ENCODE measurements around the gene MYO10.

Gene MYO10

DNA sequence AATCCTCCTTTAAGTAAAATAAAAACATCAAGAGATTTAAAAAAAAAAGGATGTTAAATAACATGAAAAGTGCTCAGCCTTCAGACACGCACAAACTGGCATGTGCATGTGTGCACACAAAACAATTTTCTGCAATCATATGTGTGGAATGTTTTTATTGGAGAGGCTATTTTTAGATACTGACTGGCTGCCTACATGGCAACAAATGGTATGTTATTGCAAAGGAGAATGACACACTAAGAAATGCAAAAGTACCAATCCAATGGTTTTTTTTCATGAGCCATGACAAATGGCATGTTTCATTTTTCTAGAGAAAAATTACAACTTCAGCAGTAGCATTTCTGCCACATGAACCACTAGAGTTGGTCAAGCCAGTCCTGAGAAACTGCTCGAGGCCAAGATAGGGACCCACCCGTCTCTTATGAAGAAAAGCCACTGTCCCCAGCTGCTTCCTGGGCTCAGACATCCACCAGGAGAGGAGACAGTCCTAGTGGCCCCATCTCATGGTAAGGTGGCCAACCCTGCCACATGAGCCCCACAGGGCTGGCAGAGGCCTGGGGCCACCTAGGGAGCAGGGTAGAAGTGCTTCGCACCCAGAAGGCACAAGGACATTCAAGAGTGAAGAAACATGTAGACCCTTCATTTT lies 116.4 kb downstream of the MYO10 start:
- DNase-seq (ENCODE audit: low spot score) (no peak), FAIRE-seq (no peak)

DNA sequence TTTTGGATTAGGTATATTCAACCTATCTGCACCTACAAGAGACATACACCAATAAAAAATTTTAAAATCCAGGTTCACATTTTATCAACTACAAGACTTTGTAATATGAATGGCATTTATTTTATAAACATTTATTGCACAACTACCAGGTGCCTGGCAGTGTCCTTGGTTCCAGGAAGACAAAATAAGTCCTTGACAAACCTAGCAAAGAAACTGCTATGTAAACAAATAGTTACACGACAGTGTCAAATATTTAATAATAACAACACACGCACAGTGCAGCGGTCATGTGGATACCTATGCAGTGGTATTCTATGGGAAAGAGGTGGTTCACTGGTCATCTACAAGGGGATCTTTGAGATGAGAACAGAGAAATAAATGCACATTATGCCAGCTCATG lies 120.7 kb downstream of the MYO10 start:
- no peak for FAIRE-seq
- no peak for DNase-seq (ENCODE audit: low spot score)

- peak; percentile 51 for DNase-seq (ENCODE audit: low spot score)
- FAIRE-seq, result no peak
These were observed 123.2 kb downstream of the MYO10 start for GRCh38 chr5:16812911-16813310.

- no peak for DNase-seq (ENCODE audit: low spot score)
- peak; percentile 40 for FAIRE-seq
These were observed 123.6 kb downstream of the MYO10 start for GRCh38 chr5:16812448-16812847.

DNA sequence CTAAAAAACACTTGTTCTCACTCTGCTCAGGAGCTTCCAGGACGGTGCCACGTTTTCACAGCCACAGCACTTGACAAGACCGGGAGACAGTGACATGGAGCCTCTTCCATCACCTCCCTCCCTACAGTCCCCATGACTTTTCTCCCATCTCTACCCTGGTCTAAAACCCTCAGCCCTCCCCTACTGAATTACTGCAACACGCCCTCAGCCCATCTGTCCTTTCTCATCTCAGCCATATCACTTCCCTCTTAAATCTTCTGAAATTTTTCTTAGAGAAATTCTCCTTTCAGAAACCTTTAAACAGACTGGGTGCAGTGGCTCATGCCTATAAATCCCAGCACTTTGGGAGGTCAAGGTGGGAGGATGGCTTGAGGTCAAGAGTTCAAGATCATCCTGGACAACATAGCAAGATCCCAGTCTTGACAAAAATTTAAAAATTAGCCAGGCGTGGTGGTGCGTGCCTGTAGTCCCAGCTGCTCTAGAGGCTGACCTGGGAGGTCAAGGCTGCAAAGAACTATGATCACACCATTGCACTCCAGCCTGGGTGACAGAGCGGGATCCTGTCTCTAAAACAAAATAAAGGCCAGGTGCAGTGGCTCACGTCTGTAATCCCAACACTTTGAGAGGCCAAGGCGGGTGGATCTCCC lies 125.8 kb downstream of the MYO10 start:
- FAIRE-seq (peak; percentile 81), DNase-seq (ENCODE audit: low spot score) (no peak)

- peak; percentile 39 for DNase-seq (ENCODE audit: low spot score)
- FAIRE-seq, result peak; percentile 75
These were observed 126.5 kb downstream of the MYO10 start for GRCh38 chr5:16809395-16810207.

DNA sequence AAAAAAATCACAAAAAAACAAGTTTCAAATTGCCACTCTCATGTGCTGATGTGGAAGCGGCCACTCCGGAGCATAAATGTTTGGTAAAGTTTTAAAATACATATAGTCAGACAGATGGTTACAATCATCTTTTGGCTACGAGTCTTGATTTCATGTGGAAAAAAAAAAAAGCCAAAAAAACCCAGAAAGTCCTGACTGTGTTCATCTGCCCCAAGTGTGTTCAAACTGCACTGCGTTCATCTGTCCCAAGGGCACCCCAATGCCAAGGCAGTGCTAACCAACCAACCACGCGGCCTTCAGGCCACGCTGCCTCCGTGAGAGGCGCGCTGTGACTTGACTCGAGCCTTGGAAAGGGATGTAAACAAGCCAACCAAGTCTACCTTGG lies 127.1 kb downstream of the MYO10 start:
- no peak for DNase-seq (ENCODE audit: low spot score)
- no peak for FAIRE-seq

DNA sequence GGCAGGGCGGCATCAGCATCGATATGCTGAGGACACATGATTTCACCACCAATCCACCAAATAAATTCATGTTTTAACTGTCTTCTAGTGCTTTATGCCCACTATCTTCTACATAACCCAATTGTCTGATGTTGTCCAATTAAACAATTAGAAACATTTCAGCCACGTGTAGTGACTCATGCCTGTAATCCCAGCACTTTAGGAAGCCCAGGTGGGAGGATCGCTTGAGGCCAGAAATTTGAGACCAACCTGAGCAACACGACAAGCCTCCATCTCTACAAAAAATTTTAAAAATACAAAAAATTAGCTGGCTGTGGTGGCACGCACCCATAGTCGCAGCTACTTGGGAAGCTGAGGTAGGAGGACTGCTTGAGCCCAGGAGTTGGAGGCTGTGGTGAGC lies 128.1 kb downstream of the MYO10 start:
- FAIRE-seq (no peak), DNase-seq (ENCODE audit: low spot score) (no peak)

DNA sequence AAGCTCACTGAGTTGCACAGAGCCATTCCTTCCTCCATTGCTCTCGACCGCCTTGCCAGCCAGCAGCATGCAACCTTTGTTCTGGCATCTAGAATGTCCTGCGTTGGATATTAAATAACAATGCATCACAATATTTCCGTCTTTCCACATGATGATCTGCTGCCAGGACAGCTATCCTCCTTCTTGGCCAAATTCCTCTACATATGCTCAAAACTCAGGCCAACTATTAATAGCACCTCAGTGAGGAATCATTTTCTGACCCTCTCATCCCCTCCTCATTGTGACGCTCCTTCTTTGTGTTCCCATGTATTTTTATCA lies 128.6 kb downstream of the MYO10 start:
- DNase-seq (ENCODE audit: low spot score) (no peak), FAIRE-seq (peak; percentile 58)

- DNase-seq (ENCODE audit: low spot score) (no peak), FAIRE-seq (no peak)
These were observed 129.2 kb downstream of the MYO10 start for GRCh38 chr5:16806711-16807546.

GRCh38 chr5:16805486-16805885 lies 130.6 kb downstream of the MYO10 start:
- FAIRE-seq (no peak), DNase-seq (ENCODE audit: low spot score) (no peak)

DNA sequence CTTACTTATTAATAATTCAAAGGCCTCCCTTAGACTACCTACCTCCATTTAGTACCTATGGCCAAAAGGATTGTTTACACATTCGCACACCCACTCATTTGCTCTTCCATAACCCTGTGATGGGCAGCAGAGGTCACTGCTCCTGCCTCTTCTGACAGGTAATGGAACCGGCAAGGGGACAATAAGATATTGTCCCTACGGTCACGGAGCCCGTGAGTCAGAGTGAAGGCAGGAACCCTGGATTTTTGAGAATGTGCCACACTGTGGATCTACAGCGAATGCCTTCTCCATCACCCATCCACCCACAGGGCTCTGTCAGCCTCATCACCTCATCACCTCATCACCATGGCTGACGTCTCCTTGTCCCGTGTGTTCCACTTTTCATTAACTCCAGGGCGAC lies 132.3 kb downstream of the MYO10 start:
- DNase-seq (ENCODE audit: low spot score) (peak; percentile 33), FAIRE-seq (peak; percentile 27)

DNA sequence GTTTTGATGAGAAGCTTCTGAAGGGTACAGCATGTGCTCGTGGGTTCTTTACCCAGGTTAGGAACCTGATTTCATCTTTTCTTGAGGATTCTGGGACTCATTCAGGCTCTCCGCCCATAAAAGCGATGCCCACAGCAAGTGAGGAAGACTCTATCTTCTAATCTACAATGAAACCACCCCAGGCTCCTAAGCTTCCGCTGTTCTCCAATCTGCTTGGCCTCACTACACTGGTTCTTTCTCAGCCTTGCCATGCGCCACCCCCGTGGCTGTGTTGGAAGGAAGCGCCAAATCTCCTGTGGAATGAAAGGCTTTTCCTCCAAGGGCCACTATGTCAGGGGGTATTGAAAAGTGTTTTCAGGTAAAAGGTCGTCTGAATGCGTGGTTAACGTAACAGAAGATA lies 135.6 kb downstream of the MYO10 start:
- no peak for FAIRE-seq

DNA sequence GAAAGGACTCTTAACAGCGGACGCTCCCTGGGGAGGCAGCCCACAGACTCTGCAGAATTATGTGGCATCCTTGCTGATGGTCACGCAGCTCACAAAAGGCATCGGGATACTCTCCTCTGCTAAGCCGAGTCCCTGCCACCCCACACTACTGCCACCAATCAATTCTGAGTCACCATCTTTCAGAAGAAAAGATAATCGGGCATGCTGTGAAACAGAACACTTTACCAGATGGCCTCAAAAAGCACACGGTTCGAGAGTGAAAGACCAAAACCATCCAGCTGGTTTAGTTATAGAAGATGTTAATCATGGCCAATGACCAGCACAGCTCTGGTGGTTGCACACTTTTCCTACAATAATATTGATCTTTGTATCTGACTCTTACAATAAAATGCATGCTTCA lies 136.3 kb downstream of the MYO10 start:
- FAIRE-seq (no peak), DNase-seq (ENCODE audit: low spot score) (no peak)

More for the DNA sequence above, 135.6 kb downstream of the MYO10 start:
- no peak for DNase-seq (ENCODE audit: low spot score)

DNA sequence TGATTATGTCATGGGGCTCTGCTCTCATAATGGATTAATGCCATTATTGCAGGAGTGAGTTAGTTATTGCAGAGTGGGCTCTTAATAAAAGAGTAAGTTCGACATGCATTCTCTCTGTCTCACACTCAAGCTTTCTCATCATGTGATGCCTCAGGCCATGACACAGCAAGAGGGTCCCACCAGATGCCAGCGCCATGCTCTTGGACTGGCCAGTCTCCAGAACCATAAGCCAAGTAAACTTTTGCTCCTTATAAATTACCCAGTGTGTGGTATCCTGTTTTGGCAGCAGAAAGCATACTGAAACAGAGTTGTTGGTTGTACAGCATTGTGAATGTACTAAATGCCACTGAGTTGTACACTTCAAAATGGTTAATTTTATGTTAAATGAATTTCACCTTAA lies 138.1 kb downstream of the MYO10 start:
- FAIRE-seq, result no peak
- DNase-seq (ENCODE audit: low spot score), result no peak

DNA sequence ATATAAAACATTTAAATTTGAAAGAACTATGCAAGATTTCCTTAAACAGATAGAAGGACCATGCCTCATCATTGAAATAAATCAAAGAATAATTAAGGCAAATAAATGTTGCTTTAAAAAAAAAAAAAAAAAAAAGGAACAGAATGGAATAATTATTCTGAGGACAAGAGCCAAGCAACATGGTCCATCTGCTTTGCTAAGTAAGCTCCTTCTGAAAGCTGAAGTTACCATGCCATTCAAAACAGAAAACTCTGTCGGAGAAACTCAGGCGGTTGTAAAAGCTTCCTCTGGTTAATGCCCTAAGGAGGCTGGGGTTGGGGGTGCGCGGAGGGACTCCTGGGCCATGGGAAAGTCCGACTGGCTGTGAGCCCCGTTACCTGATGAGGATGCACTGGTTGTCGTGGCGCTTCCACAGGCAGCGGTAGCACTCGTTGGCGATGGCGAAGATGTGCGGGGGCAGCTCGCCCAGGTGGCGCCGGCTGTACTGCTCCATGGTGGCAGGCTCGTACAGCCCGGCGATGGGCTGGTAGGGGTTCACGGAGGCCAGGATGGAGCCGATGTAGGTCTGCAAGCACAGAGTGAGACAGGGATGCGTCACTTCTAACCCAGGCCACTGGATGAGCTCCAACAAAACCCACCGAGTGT lies 141.7 kb downstream of the MYO10 start:
- DNase-seq (ENCODE audit: low spot score), result no peak
- no peak for FAIRE-seq

- DNase-seq (ENCODE audit: low spot score) (no peak), FAIRE-seq (no peak)
These were observed 143.4 kb downstream of the MYO10 start for GRCh38 chr5:16792598-16793275.

DNA sequence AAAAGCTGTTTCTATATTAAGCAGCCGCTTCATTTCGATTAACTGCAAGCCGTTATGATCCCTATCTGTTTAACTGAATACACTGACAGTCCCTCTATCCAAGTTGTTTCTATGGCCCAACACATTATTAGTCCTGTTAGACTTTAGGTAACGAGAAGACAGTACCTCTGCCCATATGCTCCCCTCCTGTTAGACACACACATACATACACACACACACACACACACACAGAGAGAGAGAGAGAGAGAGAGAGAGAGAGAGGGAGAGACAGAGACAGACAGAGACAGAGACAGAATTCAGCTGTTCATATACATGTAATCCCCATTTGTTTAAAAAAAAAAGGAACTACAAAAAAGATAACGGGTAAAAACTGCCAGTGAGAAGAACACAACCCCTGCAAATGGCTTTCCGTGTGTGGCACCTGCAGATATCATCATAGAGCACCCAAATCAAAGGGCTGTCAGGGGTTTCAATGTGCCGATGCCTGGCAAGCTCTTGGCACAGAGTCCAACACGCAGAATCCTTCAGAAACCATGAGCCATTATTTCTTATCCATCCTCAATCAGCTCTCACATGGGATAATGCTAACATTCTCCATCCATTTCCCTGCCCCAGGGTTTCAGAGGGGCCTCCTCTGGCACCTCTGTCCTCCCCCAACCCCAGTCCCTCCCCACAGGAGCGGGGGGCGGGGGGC lies 144.0 kb downstream of the MYO10 start:
- no peak for DNase-seq (ENCODE audit: low spot score)
- no peak for FAIRE-seq

- FAIRE-seq (no peak), DNase-seq (ENCODE audit: low spot score) (peak; percentile 63)
These were observed 144.9 kb downstream of the MYO10 start for GRCh38 chr5:16791036-16791705.

DNA sequence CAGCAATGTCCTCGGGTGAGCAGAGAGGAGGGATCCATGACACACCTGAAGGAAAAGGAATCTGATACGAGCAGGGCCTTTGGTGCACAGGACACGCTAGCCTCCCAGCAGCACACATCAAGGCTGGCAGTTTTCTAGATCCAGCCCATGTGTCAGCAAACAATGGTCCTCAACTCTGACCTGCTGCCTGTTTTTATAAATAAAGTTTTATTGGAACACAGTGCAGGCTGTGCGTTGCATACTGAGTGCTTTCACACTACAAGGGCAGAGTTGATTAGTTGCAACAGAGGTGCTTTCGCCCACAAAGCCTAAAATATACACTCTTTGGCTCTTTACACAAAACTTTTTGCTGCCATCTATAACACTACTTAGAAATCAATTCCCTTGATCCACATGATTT lies 147.1 kb downstream of the MYO10 start:
- FAIRE-seq, result no peak
- no peak for DNase-seq (ENCODE audit: low spot score)

Data from urothelium cell line (cell line).